HG03175 (cell line): ENCODE measurements around the gene ADGRG3.

ENCODE experiments used
- ATAC-seq: cut with Tn5 transposase; IDR thresholded peaks from one replicate; pipeline ENCODE4 v1.9.1; 2021; ENCODE audit warnings: mild to moderate bottlenecking, moderate library complexity; ENCODE audit not compliant: unreplicated experiment

ADGRG3 gene

GRCh38 chr16:57645169-57645568, 22.9 kb upstream of the ADGRG3 start:
- ATAC-seq, result no peak

- ATAC-seq, result no peak
These were observed 22.3 kb upstream of the ADGRG3 start for GRCh38 chr16:57645691-57646387.

- ATAC-seq, result no peak
These were observed 21.6 kb upstream of the ADGRG3 start for GRCh38 chr16:57646388-57647039.

DNA sequence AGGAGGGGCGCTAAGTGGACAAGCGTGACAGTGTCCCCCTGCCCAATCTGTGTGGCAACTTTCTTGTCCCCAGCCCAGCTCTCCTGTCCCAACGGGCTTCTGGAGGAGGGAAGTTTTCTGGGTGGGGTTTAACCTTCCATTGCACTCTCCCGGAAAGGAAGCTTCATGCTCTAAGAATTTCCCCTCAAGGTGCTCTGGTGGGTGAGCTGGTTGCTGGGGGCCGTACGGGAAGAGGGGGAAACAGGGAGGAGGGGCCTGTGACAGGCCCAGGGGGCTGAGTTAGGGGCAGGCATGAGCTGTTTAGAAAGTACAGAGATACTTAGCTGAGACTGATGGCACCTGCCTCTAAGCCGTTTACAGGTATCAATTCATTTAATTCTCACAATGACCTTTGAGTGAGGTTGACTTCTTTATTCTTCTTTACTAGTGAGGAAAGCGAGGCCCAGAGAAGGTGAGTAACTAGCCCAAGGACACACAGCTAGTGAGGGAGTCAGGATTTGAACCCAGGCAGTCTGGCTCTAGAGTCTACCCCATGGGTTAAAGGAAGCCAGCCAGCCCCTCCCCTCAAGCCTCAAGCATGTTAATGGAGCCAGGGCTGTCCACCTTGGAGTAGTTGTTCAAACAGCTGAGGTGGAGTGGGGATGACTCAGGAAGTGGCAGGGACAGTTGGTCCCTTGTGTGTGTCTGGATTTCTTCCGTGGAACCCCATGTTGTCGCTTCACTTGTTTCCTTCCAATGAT, 20.8 kb upstream of the ADGRG3 start:
- ATAC-seq, result no peak

- ATAC-seq, result peak; percentile 42
These were observed 20.0 kb upstream of the ADGRG3 start for GRCh38 chr16:57648125-57648524.

DNA sequence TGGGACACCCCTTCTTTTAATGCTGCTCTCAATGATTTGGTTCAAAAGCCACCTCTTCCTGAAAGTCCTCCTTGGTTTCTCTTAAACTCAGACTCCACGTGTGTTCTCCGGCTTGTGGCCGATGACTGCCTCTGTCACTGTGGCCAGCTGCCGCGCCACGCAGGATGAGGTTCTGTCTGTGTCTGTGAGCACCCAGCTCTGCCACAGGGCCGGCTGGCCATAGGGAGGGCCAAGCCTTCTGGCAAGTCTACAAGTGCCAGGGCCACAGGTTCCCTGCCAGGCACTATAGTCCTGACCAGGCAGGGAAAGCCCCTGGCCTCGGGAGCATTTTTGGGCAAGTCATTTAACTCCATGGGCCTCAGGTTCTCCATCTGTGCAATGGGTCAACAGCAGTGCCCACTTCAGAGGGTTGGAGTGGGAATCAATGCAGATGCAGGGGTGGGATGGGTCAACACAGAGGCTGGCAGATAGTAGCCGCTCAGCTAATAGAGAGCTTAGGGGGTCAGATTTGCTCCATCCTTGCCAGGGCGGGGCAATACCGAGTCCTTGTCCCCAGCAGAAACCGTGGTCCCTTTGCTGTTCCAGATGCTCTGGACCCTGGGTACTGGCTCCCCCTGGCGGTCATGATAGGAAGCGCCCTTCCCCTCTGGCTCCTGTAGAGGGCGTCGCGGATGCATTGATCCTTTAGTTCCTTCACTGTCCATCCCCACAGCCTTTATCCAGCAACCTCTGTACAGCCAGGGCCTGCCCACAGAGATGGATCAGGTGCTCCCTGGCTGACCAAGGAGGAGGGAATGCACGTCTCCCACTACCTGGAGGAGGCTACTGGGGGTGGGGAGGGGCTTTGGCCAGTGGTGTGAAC, 19.3 kb upstream of the ADGRG3 start:
- peak; percentile 60 for ATAC-seq

DNA sequence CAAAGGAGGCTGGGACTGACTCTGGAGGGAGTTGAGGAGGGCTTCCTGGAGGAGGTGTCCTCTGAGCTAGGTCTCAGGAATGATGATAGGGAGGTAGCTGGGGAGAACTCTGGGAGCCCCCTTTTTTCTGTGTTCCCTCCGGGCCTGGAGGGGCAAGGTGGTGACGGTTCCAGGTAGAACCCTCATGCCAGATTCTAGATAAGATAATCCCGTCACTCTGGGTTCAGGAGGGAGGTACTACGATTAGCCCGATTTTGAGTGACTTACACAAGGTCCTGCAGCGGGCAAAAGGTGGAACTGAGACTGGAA, 18.7 kb upstream of the ADGRG3 start:
- ATAC-seq, result no peak

- ATAC-seq, result no peak
These were observed 18.3 kb upstream of the ADGRG3 start for GRCh38 chr16:57649846-57650245.

DNA sequence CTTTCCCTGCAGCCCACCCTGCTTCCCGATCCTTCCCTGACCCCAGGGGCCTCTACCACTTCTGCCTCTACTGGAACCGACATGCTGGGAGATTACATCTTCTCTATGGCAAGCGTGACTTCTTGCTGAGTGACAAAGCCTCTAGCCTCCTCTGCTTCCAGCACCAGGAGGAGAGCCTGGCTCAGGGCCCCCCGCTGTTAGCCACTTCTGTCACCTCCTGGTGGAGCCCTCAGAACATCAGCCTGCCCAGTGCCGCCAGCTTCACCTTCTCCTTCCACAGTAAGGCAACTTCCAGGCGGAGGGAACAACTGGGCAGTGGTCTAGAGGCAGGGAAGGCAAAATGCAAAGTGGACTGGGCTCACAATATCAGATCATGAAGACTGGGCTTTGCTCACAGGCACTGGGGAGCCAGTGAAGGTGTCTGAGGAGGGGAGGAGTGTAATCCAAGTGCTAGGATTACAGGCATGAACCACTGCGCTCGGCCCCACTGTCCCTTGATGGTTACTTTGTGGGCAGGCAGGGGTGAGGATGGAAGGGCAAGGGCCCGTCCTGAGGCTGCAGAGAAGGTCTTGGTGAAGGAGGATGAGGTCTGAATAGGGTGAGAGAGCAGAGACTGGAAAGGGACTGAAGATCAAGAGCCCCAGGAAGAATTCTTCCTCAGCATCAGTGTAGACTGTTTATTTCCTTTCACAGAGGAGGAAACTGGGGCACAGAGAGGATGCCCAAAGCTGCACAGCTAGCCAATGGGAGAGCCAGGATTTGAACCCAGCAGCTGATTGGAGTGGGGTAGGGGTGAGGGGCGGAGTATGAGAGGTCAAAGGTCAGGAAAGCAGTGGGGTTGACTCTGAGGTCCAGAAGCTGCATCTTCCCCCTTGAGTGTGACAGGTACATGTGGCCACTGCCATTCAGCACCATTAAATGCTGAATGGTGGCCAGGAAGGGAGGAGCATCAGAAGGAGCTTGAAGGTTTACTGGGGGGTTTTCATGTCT, 16.5 kb upstream of the ADGRG3 start:
- no peak for ATAC-seq

- no peak for ATAC-seq
These were observed 15.2 kb upstream of the ADGRG3 start for GRCh38 chr16:57652695-57653471.

- no peak for ATAC-seq
These were observed 14.2 kb upstream of the ADGRG3 start for GRCh38 chr16:57653936-57654335.

GRCh38 chr16:57656342-57656955, 11.7 kb upstream of the ADGRG3 start:
- no peak for ATAC-seq

DNA sequence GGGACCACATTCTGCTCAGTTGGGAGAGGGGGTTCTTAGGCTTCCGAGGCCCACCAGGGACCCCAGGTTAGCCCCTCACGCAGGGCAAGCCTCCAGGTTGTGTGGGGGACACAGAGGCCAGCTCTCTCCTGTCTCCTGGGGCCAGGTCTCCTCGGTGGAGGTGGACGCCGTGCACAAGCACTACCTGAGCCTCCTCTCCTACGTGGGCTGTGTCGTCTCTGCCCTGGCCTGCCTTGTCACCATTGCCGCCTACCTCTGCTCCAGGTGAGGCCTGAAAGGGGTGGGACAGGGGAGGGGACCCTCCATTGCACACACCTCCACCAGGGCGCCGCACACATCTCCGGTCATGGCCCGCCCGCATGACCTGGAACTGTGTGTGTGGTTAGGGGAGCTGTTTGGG, 10.9 kb upstream of the ADGRG3 start:
- no peak for ATAC-seq

GRCh38 chr16:57658130-57658877, 9.8 kb upstream of the ADGRG3 start:
- ATAC-seq, result no peak

DNA sequence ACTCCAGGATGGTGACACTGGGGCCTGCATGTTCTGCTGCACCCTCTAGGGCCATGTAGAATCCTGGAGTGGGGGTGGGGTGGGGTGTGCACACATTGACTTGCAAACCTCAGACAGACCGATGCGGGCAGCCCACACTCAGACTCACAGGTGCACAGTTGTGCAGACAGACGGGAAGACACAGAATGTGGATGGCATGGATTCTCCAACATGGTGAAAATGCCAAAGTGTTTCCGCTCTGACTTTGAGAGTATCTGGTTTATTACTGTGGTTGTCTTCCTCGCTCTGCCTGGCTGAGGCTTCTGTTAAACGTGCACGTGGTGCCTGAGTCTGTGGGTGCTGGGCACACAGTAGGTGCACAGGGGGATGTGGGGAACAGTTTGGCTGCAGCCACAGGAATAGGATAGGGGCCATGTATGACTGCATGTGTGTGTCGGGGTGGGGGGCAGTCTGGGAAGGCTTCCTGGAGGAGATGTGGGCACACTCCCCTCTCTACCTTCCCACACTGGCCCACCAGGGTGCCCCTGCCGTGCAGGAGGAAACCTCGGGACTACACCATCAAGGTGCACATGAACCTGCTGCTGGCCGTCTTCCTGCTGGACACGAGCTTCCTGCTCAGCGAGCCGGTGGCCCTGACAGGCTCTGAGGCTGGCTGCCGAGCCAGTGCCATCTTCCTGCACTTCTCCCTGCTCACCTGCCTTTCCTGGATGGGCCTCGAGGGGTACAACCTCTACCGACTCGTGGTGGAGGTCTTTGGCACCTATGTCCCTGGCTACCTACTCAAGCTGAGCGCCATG, 9.0 kb upstream of the ADGRG3 start:
- ATAC-seq, result no peak

DNA sequence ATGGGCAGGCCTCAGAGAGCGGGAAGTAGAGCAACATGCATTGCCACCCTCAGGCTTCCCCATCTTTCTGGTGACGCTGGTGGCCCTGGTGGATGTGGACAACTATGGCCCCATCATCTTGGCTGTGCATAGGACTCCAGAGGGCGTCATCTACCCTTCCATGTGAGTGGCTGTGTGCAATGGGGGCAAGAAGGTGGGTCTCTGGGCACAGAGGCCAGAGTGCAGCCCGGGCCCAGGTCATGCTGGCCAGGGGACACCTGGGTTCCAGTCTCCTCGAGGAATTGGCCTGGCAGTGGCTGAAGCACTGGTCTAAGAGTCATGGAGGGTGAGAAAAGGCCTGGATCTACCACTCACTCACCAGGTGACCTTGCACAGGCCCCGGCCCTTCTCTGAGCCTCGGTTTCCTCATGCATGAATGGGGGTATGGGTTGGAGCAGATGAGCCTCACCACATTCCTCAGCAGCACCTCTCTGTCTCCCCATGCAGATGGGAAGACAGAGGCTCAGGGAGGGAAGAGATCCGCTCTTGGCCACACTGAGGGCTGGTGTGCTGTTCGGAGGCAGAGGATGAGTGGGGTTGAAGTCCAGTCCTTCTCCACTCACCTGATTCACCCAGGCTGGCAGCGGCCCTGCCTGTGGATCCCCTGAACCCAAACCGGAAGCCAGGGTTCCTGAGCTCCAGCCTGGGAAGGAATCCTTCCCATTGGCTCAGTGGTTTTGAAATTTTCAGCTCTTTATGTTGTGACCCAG, 7.2 kb upstream of the ADGRG3 start:
- no peak for ATAC-seq

DNA sequence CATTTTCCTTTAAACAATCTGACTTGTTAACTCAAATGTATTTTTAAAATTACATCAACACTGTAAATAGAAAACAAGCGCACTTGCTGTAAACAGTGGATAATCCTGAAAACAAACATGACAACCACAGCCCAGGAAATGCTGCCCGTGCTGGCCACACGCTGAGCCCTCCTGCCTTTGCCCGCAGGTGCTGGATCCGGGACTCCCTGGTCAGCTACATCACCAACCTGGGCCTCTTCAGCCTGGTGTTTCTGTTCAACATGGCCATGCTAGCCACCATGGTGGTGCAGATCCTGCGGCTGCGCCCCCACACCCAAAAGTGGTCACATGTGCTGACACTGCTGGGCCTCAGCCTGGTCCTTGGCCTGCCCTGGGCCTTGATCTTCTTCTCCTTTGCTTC, 6.6 kb upstream of the ADGRG3 start:
- ATAC-seq, result no peak
